Activated gamma-delta T cell treated with anti-CD3 and anti-CD28 coated beads, Interleukin-2, amount 50 U/mL, for 16 hours (primary cell): ENCODE measurements around the gene RNF213.
"Not testable (repeated sequence)": the region's sequence is repeated elsewhere in the genome, so short reads cannot be mapped to it uniquely, and the experiment has no call there.

Experiments used
- DNase-seq: peaks from one replicate; pipeline ENCODE4 v3.0.0-alpha.2; 2020; ENCODE audit warnings: low read depth

Gene RNF213

DNA sequence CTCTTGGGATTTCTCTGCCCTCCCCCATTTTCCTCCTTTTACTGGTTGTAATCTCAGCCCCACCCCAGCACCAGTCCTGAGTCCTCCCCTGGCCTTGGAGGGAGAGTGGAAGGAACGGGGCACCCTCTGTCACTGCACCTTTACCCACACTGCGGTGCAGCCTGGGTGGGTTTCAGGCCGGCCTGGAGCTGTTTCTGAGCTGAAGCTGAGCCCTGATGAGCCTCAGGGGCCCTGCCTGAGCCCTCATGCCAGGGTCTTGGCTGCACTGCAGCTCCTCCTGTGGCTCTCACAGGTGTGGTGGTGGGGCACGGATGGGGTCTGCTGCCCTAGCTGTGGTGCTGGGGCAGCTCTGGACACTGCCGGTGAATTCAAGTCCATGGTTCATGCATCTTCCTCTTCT lies 34.5 kb downstream of the RNF213 start:
- DNase-seq: no peak

DNA sequence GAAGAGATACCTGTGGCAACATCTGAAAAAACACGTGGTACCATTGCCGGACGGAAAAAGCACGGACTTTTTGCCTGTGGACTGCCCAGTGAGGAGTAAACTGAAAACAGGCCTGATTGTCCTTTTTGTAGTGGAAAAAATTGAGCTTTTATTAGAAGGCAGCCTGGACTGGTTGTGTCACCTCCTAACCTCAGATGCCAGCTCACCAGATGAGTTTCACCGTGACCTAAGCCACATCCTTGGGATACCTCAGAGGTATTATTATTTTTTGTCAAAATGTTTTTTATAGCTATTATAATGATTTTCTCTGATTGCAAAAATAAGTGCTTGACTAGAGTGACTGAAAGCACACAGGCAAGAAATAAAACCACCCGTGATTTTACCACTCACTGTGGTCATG lies 34.9 kb downstream of the RNF213 start:
- no peak for DNase-seq

- DNase-seq: no peak
These were observed 35.6 kb downstream of the RNF213 start for GRCh38 chr17:80296221-80296620.

- no peak for DNase-seq
These were observed 37.4 kb downstream of the RNF213 start for GRCh38 chr17:80297996-80298560.

DNA sequence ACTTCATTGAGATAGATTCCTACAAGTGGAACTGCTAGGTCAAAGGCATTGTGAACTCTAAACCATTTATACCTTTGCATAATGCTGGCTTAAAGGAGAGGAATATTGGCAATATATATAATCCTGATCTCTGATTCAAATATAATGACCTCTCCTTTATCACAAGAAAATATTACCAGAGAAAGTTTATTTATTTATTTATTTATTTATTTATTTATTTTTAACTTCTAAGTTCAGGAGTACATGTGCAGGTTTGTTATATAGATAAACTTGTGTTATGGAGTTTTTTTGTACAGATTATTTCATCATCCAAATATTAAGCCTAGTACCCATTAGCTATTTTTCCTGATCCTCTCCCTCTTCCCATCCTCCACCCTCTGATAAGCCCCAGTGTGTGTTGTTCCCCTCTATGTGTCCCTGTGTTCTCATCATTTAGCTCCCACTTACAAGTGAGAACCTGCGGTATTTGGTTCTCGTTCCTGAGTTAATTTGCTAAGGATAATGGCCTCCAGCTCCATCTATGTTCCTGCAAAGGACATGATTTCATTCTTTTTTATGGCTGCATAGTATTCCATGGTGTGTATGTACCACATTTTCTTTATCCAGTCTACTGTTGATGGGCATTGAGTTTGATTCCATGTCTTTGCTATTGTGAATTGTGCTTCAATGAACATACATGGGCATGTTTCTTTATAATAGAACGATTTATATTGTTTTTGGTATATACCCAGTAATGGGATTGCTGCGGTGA lies 38.9 kb downstream of the RNF213 start:
- DNase-seq: not testable (repeated sequence)

GRCh38 chr17:80300756-80301155 lies 40.1 kb downstream of the RNF213 start:
- DNase-seq: not testable (repeated sequence)

DNA sequence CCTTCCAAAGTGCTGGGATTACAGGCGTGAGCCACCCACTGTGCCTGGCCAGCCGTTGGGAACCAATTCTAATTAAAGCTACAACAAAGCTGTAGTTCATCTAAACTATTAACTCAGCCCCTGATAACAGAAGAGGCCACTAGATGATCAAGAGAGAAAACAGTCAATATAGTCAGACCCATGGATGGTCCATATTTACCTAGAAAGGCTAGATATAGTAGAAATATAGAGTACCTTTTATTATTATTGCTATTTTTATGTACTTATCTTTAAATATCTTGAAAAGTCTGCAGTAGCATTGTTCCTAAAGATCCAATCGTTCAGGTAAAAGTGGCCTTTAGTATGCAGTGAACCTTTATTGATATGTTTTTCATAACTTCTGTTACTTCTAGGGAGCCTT lies 43.2 kb downstream of the RNF213 start:
- DNase-seq: no peak

GRCh38 chr17:80307994-80308691 lies 47.5 kb downstream of the RNF213 start:
- no peak for DNase-seq

GRCh38 chr17:80308692-80309517 lies 48.3 kb downstream of the RNF213 start:
- DNase-seq: no peak

GRCh38 chr17:80311216-80311827 lies 50.7 kb downstream of the RNF213 start:
- no peak for DNase-seq

- no peak for DNase-seq
These were observed 52.0 kb downstream of the RNF213 start for GRCh38 chr17:80312621-80313135.

GRCh38 chr17:80313160-80313829 lies 52.6 kb downstream of the RNF213 start:
- DNase-seq: no peak

DNA sequence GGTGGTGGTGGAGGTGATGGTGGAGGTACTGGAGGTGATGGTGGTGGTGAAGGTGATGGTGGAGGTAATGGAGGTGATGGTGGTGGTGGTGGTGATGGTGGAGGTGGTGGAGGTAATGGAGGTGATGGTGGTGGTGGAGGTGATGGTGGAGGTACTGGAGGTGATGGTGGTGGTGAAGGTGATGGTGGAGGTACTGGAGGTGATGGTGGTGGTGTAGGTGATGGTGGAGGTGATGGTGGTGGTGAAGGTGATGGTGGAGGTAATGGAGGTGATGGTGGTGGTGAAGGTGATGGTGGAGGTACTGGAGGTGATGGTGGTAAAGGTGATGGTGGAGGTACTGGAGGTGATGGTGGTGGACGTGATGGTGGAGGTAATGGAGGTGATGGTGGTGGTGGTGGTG lies 53.3 kb downstream of the RNF213 start:
- DNase-seq: not testable (repeated sequence)

DNA sequence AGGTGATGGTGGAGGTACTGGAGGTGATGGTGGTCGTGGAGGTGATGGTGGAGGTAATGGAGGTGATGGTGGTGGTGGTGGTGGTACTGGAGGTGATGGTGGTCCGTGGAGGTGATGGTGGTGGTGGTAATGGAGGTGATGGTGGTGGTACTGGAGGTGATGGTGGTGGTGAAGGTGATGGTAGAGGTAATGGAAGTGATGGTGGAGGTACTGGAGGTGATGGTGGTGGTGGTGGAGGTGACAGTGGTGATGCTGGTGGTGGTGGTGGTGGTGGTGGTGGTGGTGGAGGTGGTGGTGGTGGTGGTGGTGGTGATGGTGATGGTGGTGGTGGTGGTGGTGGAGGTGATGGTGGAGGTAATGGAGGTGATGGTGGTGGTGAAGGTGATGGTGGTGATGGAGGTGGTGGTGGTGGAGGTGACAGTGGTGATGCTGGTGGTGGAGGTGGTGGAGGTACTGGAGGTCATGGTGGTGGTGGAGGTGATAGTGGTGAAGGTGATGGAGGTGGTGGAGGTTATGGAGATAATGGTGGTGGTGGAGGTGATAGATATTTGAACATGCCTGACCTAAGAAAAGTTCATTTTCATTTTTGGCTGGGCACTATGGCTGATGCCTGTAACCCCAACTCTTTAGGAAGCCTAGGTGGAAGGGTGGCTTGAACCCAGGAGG lies 55.0 kb downstream of the RNF213 start:
- DNase-seq: no peak

DNA sequence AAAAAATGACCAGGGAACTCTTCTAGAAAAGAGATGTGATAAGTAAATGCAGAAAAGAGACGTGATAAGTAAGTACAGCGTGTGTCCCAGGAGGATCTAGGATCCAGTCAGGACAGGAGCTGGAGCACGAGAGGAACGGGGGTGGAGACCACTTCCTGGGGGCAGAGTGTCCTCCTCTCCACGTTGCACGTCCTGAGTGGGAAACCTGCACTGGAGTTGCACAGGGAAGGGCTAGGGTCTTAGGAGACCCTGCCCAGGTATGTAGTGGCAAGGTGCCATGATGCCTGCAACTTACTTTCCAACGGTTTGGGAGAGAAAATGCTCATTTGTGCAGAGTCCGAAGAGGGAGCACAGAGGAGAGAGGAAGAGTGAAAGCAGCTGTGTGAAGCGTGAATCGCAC lies 55.8 kb downstream of the RNF213 start:
- DNase-seq: no peak

- no peak for DNase-seq
These were observed 56.5 kb downstream of the RNF213 start for GRCh38 chr17:80316927-80317705.

GRCh38 chr17:80317706-80317980 lies 57.0 kb downstream of the RNF213 start:
- DNase-seq: no peak

DNA sequence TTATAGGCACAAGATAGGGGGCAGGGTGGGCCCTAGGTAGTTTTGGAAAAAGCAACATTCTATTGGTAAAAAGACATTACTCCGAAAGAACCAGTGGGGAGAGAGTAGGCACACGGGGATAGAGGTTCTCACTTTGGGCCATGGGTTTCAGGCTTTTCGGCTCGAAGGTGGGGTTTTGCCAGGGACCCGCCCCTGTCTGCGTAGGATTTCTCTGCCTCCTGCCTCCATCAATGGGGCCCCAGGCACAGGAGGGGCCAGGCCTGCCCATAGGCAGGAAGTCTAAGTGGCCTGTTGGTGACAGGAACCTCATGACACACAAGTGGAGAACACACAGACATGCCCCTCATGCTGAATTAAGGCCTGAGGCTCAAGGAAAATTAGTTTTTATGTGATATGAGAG lies 57.5 kb downstream of the RNF213 start:
- DNase-seq: no peak

DNA sequence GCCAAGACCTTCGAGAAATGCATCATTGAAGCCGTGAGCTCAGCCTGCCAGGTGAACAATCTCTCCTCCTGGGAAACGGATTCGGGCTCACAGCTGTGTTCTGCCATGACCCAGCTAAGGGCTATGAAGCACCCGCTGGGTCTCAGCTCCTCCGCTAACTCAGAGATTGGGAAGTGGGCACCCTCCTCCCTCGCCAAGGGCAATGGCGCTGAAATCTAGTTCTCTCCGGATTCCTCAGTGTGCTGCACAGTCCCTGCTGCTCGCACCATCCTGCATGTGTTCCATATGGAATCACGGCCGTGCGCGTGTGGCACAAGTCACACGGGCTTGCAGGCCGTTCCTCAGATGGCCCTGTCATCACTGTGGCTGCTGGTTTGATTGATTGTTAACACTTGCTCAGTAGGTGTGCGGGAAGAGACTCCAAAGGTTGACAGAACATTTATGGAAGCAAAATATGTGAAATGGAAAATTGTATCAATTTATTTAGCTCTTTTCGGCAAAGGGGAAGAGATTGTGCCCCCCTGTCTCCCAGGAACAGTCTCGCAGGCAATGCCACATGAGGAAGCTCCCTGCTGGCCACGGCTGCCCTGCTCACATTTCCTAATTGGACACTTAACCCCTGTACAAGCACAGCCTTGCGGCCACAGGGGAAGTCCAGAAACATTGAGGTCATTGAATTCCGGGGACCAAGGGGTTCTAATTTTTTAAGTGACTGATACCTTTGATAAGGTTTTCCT lies 58.8 kb downstream of the RNF213 start:
- DNase-seq: no peak

GRCh38 chr17:80319999-80320344 lies 59.3 kb downstream of the RNF213 start:
- DNase-seq: no peak
